Liver (tissue), 9 donors: Measurements from ENCODE around the gene ZNF423. TPM values are rescaled to one million over a fixed set of nuclear protein-coding genes. Genes with fewer than 3 reads are reported as not detected.

Experiments
- DNase-seq: peaks from one replicate; pipeline ENCODE4 v3.0.0-alpha.2; 2017; ENCODE audit warnings: low spot score
- H3K27ac ChIP-seq, 2 donors: one replicate each; pipeline ENCODE4 v1.7.0; 2013; ENCODE audit warnings: inconsistent platforms in 2 of 2, low read length in 2 of 2, control low read depth in 1 of 2, low read depth in 1 of 2, mild to moderate bottlenecking in 1 of 2
- H3K27me3 ChIP-seq, 4 donors: one replicate each; pipeline versions ENCODE4 v1.6.1 to v1.7.0; 2013; ENCODE audit warnings: low read length in 3 of 4, inconsistent platforms in 1 of 4, mild to moderate bottlenecking in 1 of 4, moderate library complexity in 1 of 4; ENCODE audit not compliant: control insufficient read depth in 4 of 4, insufficient read depth in 4 of 4
- H3K36me3 ChIP-seq, 4 donors: one replicate each; pipeline versions ENCODE4 v1.6.1 to v1.7.0; 2013; ENCODE audit warnings: low read length in 3 of 4, mild to moderate bottlenecking in 3 of 4, low read depth in 1 of 4, moderate library complexity in 1 of 4; ENCODE audit not compliant: control insufficient read depth in 4 of 4, insufficient read depth in 3 of 4
- H3K4me1 ChIP-seq, 4 donors: one replicate each; pipeline versions ENCODE4 v1.6.1 to v1.7.0; 2013; ENCODE audit warnings: low read length in 3 of 4, mild to moderate bottlenecking in 3 of 4, moderate library complexity in 1 of 4; ENCODE audit not compliant: control insufficient read depth in 4 of 4, insufficient read depth in 4 of 4
- H3K4me3 ChIP-seq, 3 donors: one replicate each; pipeline versions ENCODE4 v1.6.1 to v1.7.0; 2013; ENCODE audit warnings: low read length in 3 of 3, control low read depth in 1 of 3, low read depth in 1 of 3, mild to moderate bottlenecking in 1 of 3
- H3K9ac ChIP-seq, 2 donors: one replicate each; pipeline ENCODE4 v1.7.0; 2013; ENCODE audit warnings: low read length in 2 of 2, mild to moderate bottlenecking in 2 of 2, moderate library complexity in 2 of 2, control low read depth in 1 of 2, low read depth in 1 of 2
- H3K9me3 ChIP-seq, 4 donors: one replicate each; pipeline versions ENCODE4 v1.6.1 to v1.7.0; 2013; ENCODE audit warnings: low read length in 3 of 4; ENCODE audit not compliant: control insufficient read depth in 4 of 4
- EGR1 ChIP-seq, 2 donors: IDR thresholded peaks; 2 replicates each; pipeline ENCODE4 v1.6.1; 2016 to 2018; ENCODE audit warnings: antibody characterized with exemption in 2 of 2, low read depth in 2 of 2
- FOXA1 ChIP-seq: IDR thresholded peaks from 2 replicates; pipeline ENCODE4 v1.6.1; 2016; ENCODE audit warnings: antibody characterized with exemption
- FOXA2 ChIP-seq: IDR thresholded peaks from 2 replicates; pipeline ENCODE4 v1.6.1; 2016; ENCODE audit warnings: antibody characterized with exemption
- GABPA ChIP-seq, 2 donors: IDR thresholded peaks in 1 of 2; conservative IDR thresholded peaks in 1 of 2; 2 replicates each; pipeline ENCODE4 v1.6.1; 2016; ENCODE audit warnings: antibody characterized with exemption in 2 of 2, mild to moderate bottlenecking in 1 of 2, moderate library complexity in 1 of 2
- HNF4A ChIP-seq, 2 donors: conservative IDR thresholded peaks; 2 replicates each; pipeline ENCODE4 v1.6.1; 2016; ENCODE audit warnings: antibody characterized with exemption in 2 of 2, mild to moderate bottlenecking in 2 of 2
- HNF4G ChIP-seq: IDR thresholded peaks from 2 replicates; pipeline ENCODE4 v1.6.1; 2016; ENCODE audit warnings: antibody characterized with exemption
- JUND ChIP-seq, 2 donors: IDR thresholded peaks; 2 replicates each; pipeline ENCODE4 v1.6.1; 2016; ENCODE audit warnings: antibody characterized with exemption in 2 of 2
- NR2F2 ChIP-seq: IDR thresholded peaks from 2 replicates; pipeline ENCODE4 v1.6.1; 2016; ENCODE audit warnings: antibody characterized with exemption
- RAD21 ChIP-seq, 2 donors: IDR thresholded peaks; 2 replicates each; pipeline ENCODE4 v1.6.1; 2016; ENCODE audit warnings: antibody characterized with exemption in 2 of 2, mild to moderate bottlenecking in 2 of 2
- RXRA ChIP-seq, 2 donors: IDR thresholded peaks; 2 replicates each; pipeline ENCODE4 v1.6.1; 2017 to 2018; ENCODE audit warnings: antibody characterized with exemption in 2 of 2, mild to moderate bottlenecking in 1 of 2
- SP1 ChIP-seq: IDR thresholded peaks from 2 replicates; pipeline ENCODE4 v1.6.1; 2018; ENCODE audit warnings: antibody characterized with exemption, mild to moderate bottlenecking
- TAF1 ChIP-seq: conservative IDR thresholded peaks from 2 replicates; pipeline ENCODE4 v1.6.1; 2016; ENCODE audit warnings: antibody characterized with exemption, mild to moderate bottlenecking
- YY1 ChIP-seq: IDR thresholded peaks from 2 replicates; pipeline ENCODE4 v1.6.1; 2016; ENCODE audit warnings: antibody characterized with exemption, mild to moderate bottlenecking
- WGBS: extraction: QIAGEN DNeasy Blood & Tissue Kit; methylation state at CpG from one replicate; pipeline ENCODE4 v1.1.7; 2013; 5-methylcytosine and 5-hydroxymethylcytosine counted together
- polyA plus RNA-seq, 2 donors: library from polyadenylated mRNA; stranded (reverse) in 1 of 2; unstranded in 1 of 2; fragments of 200-250 nt in 1 of 2; fragments of >200 nt in 1 of 2; fragmentation: Nextera tagmentation in 1 of 2; extraction: Ambion mirVana in 1 of 2; gene quantifications; one replicate each; pipeline versions ENCODE4 v1.2.1 to v1.2.3, GENCODE V29; 2013 to 2015
- total RNA-seq, 2 donors: library from RNA; depleted of rRNA; stranded (reverse); fragments of >200 nt; gene quantifications; one replicate each; pipeline ENCODE4 v1.2.3, GENCODE V29; 2014
- TF ChIP-seq, protein P1 (sequence below): IDR thresholded peaks from 2 replicates; pipeline ENCODE4 v1.6.1; 2016; ENCODE audit warnings: antibody characterized with exemption, mild to moderate bottlenecking
- TF ChIP-seq, protein P2 (sequence below): IDR thresholded peaks from 2 replicates; pipeline ENCODE4 v1.6.1; 2016; ENCODE audit warnings: antibody characterized with exemption
- TF ChIP-seq, protein P3 (sequence below): fragments of 150-350 bp; IDR thresholded peaks from 2 replicates; pipeline ENCODE4 v1.5.1; 2017; ENCODE audit warnings: improper control_type of control experiment, low read depth, low read length; ENCODE audit not compliant: missing input control
- TF ChIP-seq, protein P4 (sequence below): IDR thresholded peaks from 2 replicates; pipeline ENCODE4 v1.6.1; 2016; ENCODE audit warnings: antibody characterized with exemption
- TF ChIP-seq, protein P5 (sequence below): IDR thresholded peaks from 2 replicates; pipeline ENCODE4 v1.6.1; 2016; ENCODE audit warnings: antibody characterized with exemption
- donor health status: healthy.
- donor health status: healthy.
- donor health status: healthy.
- donor health status: healthy.
- donor health status: healthy.

Gene ZNF423
- total and polyA plus RNA-seq, 4 donors = 0.24 to 1.6 (median 0.39) TPM

DNA sequence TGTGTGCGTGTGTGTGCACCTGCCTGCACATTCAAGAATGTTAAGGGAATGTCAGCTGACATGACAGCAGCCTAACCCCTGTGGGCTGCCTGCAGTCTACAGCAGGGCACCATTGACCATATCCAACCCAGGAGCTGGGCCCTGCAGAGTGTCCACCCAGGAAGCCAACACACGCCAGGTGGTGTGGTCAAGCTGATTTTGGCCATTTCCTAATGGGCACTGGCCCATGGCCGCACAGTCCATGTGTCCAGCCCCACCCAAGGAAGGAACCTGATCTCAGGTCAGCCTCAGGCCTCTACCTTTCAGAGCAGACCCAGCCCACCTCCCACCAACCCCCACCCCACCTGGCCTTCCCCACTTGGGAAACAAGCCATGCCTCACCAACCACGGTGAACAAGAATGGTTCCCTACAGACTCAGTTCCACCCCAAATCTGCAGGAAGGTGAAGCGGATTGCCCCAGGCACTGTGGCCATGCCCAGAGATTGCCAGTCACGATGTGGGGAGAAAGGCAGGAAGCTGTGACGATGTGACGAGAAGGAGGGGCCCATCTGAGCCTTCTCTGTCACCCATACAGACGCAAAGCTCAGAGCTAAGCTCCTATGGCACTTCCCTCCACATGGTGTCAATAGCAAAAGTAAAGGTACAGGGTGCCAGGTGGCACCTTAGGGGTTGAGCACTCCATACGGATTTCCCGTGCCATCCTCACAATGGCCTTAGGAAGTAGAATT lies 77.5 kb downstream of the ZNF423 start:
- Histone ChIP-seq H3K27me3 (no peaks in the 10 kb centered on the region), H3K9ac (no peak overlapping the region), H3K4me1 (peaks cover 0 to 4% (median 0%) of the 10 kb centered on the region in 4 donors), H3K4me3 (no peak overlapping the region), H3K36me3 (no peaks in the 10 kb centered on the region), H3K27ac (no peak overlapping the region), H3K9me3 (no peaks in the 10 kb centered on the region)
- no peak for TF ChIP-seq YY1
- no peak for TF ChIP-seq RXRA (IDR thresholded peaks at IDR 0.05)
- TF ChIP-seq, protein P1, sequence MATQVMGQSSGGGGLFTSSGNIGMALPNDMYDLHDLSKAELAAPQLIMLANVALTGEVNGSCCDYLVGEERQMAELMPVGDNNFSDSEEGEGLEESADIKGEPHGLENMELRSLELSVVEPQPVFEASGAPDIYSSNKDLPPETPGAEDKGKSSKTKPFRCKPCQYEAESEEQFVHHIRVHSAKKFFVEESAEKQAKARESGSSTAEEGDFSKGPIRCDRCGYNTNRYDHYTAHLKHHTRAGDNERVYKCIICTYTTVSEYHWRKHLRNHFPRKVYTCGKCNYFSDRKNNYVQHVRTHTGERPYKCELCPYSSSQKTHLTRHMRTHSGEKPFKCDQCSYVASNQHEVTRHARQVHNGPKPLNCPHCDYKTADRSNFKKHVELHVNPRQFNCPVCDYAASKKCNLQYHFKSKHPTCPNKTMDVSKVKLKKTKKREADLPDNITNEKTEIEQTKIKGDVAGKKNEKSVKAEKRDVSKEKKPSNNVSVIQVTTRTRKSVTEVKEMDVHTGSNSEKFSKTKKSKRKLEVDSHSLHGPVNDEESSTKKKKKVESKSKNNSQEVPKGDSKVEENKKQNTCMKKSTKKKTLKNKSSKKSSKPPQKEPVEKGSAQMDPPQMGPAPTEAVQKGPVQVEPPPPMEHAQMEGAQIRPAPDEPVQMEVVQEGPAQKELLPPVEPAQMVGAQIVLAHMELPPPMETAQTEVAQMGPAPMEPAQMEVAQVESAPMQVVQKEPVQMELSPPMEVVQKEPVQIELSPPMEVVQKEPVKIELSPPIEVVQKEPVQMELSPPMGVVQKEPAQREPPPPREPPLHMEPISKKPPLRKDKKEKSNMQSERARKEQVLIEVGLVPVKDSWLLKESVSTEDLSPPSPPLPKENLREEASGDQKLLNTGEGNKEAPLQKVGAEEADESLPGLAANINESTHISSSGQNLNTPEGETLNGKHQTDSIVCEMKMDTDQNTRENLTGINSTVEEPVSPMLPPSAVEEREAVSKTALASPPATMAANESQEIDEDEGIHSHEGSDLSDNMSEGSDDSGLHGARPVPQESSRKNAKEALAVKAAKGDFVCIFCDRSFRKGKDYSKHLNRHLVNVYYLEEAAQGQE = no peak
- TF ChIP-seq RAD21 (IDR thresholded peaks at IDR 0.05) = no peak
- TF ChIP-seq, protein P2, sequence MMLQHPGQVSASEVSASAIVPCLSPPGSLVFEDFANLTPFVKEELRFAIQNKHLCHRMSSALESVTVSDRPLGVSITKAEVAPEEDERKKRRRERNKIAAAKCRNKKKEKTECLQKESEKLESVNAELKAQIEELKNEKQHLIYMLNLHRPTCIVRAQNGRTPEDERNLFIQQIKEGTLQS = no peak
- no peak for DNase-seq
- WGBS = 80% methylated on average over 11 of the region's 11 CpGs

DNA sequence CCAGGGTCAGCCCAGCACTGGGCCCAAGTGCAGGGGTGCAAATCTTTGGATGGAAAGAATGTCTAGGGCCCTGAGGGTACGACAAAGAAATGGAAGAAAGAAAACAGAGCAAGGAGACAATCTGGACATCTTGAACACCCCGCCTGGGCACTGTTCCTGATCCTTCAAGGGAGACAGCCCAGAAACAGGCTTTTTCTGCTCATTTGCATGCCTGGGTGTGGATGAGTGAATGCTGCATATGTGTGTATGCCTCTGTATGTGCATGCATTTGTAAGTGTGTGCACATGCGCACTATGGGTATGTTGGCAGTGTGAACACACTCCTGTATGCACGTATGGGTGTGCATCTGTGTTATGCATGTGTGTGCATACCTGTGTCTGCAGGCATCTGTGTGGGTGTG lies 79.2 kb downstream of the ZNF423 start:
- Histone ChIP-seq H3K4me3 (no peak overlapping the region), H3K36me3 (no peaks in the 10 kb centered on the region), H3K27ac (no peak overlapping the region), H3K4me1 (peaks cover 0 to 4% (median 0%) of the 10 kb centered on the region in 4 donors), H3K9ac (no peak overlapping the region), H3K9me3 (no peaks in the 10 kb centered on the region), H3K27me3 (no peaks in the 10 kb centered on the region)
- no peak for DNase-seq
- TF ChIP-seq, protein P3, sequence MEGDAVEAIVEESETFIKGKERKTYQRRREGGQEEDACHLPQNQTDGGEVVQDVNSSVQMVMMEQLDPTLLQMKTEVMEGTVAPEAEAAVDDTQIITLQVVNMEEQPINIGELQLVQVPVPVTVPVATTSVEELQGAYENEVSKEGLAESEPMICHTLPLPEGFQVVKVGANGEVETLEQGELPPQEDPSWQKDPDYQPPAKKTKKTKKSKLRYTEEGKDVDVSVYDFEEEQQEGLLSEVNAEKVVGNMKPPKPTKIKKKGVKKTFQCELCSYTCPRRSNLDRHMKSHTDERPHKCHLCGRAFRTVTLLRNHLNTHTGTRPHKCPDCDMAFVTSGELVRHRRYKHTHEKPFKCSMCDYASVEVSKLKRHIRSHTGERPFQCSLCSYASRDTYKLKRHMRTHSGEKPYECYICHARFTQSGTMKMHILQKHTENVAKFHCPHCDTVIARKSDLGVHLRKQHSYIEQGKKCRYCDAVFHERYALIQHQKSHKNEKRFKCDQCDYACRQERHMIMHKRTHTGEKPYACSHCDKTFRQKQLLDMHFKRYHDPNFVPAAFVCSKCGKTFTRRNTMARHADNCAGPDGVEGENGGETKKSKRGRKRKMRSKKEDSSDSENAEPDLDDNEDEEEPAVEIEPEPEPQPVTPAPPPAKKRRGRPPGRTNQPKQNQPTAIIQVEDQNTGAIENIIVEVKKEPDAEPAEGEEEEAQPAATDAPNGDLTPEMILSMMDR = no peak
- TF ChIP-seq, protein P2 = no peak
- TF ChIP-seq RAD21 (IDR thresholded peaks at IDR 0.05) (no peak), FOXA2 (no peak), JUND (IDR thresholded peaks at IDR 0.05) (no peak), EGR1 (IDR thresholded peaks at IDR 0.05; ENCODE audit: low read depth in 2 of 2) (no peak), HNF4A (conservative IDR thresholded peaks at IDR 0.05) (no peak), YY1 (no peak), SP1 (no peak), TAF1 (no peak), GABPA (IDR thresholded peaks at IDR 0.05 in 1 of 2, conservative IDR thresholded peaks at IDR 0.05 in 1 of 2) (no peak), HNF4G (no peak), RXRA (IDR thresholded peaks at IDR 0.05) (no peak), FOXA1 (no peak), NR2F2 (no peak)
- TF ChIP-seq, protein P4, sequence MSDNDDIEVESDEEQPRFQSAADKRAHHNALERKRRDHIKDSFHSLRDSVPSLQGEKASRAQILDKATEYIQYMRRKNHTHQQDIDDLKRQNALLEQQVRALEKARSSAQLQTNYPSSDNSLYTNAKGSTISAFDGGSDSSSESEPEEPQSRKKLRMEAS = no peak
- TF ChIP-seq, protein P5, sequence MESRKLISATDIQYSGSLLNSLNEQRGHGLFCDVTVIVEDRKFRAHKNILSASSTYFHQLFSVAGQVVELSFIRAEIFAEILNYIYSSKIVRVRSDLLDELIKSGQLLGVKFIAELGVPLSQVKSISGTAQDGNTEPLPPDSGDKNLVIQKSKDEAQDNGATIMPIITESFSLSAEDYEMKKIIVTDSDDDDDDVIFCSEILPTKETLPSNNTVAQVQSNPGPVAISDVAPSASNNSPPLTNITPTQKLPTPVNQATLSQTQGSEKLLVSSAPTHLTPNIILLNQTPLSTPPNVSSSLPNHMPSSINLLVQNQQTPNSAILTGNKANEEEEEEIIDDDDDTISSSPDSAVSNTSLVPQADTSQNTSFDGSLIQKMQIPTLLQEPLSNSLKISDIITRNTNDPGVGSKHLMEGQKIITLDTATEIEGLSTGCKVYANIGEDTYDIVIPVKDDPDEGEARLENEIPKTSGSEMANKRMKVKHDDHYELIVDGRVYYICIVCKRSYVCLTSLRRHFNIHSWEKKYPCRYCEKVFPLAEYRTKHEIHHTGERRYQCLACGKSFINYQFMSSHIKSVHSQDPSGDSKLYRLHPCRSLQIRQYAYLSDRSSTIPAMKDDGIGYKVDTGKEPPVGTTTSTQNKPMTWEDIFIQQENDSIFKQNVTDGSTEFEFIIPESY = no peak
- TF ChIP-seq, protein P1 = no peak
- WGBS = 93% methylated on average over 4 of the region's 4 CpGs
